ENCODE measurements around the gene MYL7.

DNA sequence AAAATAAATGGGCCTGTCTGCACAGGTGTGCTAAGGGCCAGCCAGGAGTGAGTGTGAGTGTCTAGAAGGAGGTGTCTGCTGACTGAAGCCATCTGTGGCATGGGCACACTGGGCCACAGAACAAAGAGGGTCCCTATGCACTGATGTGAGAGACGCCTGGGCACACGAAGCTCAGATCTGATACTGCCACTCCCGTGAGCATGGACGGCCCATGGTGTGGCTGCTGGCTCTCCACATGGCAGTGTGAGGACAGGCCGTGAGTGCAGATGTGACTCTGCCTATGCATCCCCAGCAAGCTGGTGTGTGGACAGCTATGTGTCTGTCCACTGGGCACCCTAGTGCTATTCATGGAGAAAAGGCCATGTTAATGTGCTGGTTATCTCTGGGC is 12.8 kb upstream of the MYL7 start:
- TF ChIP-seq CTCF (IDR thresholded peaks at IDR 0.05) (no peak), POLR2A (IDR thresholded peaks at IDR 0.05) (no peak)
